Activated CD8-positive, alpha-beta memory T cell treated with anti-CD3 and anti-CD28 coated beads, Interleukin-2, amount 50 U/mL, for 48 hours (primary cell): ENCODE results near the gene C1QC.
"Not testable (repeated sequence)": the region's sequence is repeated elsewhere in the genome, so short reads cannot be mapped to it uniquely, and the experiment has no call there.

Source experiments
- DNase-seq: peaks from one replicate; pipeline ENCODE4 v3.0.0-alpha.2; 2020

C1QC gene

DNA sequence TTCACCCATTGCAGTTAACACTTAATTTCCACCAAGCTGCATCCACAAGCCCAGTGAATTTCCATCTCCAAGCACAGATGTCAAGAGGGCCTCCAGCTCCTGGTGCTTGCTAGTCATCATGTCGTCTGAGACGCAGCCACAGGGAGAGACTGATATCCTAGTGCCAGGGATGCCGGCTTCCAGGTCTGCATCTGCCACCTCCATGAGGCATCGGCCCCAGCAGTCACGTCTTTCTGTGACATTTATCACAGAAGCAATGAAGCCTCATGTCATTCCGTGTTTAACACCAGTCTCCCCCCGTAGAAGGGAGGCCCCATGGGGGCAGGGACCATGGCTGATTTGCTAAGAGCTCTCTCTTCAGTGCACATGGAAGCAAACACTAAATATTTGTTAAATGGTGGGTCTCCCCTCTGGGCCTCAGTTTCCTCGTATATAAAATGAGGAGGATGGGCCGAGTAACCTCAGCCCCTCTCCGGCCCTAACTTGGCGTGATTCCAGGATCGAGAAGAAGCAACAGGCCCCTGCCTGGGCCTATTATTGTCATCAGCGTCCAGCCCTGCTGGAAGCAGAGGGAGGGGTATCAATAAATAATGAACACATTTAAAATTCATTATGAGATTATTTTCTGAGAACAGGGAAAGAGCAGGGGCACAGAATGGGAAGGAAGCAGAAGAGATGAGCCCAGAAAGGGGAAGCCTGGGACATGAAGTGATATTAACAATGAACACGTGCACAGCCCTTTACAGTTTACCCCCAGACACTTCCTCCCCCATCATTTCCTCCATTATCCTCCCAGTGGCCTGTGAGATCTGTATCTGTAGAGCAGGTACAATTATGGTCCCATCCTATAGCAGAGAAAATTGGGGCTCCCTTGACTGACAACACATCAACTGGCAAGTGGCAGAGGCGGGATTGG is 8.8 kb downstream of the C1QC start:
- DNase-seq: no peak

DNA sequence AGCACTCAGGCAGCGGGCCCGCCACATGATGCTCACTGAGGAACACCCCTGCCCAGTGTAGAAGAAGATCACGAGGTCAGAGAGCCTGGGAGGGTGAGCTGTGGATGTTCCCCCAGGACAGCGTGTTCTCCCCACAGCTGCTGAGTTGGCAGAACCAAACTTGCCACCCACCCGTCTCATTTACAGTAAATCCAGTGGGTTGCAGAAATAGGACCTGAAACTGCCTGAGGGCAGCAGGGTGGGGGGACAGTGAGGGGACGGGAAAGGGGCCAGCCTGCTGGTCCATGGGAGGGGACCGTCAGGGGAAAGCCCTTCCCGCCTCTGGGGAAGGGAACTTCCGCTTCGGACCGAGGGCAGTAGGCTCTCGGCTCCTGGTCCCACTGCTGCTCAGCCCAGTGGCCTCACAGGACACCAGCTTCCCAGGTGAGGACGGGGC is 9.5 kb downstream of the C1QC start, which contains the start of gene C1QB:
TSS of gene C1QB (plus strand) at position 356 of the 436 bp plus-strand sequence. CDS start 6,227 bp downstream, outside the sequence.
- DNase-seq: no peak

DNA sequence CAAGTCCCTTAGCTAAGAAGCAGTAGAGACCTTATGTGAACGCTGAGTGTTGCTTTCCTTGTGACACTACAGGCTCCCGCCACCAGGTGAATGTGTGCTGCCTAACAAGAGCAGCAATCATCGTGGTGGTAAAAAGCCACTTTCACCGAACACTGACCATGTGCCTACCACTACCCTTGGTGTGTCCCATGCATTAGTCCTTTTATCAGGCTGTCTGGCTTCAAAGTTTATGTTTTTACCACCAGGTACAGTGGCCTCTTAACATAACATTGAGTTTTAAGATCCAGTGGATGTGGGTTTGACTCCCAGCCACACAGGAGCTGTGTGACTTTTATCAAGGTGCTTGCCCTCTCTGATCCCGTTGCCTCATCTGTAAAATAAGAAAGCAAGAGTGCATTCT is 11.3 kb downstream of the C1QC start:
- DNase-seq: no peak

DNA sequence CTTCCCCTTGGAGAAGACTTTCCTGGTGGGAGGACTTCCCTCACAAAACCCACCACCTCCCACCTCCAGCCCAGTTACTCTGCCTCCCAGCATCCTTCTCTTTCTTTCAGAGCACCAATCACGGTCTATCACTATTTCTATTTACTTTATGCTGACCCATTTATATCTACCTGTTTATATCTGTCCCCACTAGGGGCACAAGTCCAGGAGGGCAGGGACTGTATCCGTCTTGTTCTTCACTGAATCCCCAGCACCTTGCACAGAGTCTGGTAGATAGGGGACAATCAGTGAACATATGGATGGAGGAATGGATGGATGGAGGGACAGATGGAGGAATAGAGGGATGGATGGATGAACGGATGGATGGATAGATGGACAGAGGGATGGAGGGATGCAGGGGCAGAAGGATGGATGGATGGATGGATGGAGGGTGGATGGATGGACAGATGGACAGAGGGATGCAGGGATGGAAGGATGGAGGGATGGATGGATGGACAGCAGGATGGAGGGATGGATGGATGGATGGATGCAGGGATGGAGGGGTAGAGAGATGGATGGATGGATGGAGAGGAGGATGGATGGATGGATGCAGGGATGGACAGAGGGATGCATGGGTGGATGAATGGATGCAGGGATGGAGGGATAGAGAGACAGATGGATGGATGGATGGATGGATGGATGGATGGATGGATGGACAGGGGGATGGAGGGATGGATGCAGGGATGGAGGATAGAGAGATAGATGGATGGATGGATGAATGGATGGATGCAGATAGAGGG is 15.1 kb downstream of the C1QC start:
- no peak for DNase-seq

DNA sequence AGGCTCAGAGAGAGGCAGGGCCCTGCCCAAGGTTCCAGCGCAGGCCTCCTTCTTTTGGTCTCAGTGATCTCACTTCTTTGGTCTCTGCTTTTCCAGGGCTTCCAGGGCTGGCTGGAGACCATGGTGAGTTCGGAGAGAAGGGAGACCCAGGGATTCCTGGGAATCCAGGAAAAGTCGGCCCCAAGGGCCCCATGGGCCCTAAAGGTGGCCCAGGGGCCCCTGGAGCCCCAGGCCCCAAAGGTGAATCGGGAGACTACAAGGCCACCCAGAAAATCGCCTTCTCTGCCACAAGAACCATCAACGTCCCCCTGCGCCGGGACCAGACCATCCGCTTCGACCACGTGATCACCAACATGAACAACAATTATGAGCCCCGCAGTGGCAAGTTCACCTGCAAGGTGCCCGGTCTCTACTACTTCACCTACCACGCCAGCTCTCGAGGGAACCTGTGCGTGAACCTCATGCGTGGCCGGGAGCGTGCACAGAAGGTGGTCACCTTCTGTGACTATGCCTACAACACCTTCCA is 17.3 kb downstream of the C1QC start:
- no peak for DNase-seq

DNA sequence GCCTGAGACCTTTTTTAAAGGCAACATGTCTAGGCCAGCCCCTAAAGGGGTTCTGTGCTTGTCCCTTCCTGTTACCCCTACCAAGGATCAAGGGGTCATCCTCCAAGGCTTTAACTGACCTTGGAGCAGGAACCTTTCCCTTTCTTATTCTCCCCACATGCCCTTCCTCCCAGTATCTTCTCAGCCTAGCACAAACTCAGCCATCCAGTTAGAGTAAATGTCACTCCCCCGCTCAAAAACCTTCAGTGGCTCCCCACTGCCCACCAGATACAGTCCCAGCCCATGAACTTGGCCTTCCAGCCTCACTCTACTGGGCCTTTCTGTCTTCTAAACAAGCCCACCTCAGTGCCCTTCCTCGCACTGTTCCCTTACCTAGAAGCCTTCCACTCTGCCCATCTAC is 18.4 kb downstream of the C1QC start:
- no peak for DNase-seq

DNA sequence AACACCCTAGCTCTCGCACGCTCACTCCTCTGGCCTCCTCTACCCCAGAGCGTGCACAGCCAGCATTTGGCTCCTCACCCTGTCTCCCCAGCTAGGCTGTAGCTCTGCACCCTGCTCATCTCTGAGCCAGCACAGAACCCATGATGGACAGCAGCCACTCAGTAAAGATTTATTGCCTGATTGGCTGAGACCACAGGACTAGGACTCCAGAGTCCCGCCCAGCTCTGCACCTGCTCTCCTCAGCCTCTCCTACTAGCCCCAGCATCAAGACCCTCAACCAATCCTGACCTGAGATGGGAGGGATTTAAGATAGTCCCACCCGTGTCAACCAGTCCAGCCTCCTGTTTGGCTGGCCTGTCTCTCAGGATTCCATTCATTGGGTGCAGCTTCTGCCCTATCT is 18.9 kb downstream of the C1QC start:
- no peak for DNase-seq

DNA sequence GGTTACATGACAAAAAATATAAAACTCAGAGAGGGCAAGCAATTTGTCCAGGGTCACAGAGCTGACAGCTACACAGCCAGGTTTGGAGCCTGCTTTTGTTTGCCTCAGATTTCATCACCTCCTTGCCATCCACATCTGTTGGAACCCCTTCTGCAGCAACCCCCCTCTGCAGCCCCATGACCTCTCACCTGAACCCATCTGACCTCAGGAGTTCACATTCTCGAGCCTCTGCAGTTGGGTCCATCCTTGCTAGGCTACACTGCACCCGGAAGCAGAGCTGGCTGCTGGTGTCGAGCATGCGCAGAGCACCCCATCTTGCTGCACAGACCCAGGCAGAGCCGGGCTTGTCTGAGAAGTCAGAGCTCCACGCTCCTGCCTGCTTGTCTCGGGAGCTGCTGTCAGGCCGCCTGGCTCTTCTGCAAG is 19.6 kb downstream of the C1QC start:
- DNase-seq: no peak

DNA sequence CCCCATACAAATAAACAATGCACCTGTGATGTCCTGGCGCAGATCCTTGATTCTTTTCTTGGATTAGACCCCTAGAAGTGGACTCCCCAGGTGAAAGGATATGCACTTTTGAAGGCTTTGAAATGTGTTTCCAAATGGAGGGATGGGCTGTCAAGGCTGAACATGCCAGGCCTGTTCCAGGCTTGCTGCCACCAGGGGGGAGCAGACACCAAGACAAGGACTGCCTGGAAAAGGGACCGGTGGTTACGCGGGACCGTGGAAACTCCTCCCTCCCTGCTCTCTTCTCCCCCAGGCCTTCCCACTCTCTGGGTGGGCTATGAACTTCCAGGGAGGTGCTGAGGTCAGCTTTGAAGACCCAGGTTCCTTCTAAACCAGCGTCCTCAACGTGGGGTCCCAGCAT is 22.3 kb downstream of the C1QC start:
- no peak for DNase-seq

DNA sequence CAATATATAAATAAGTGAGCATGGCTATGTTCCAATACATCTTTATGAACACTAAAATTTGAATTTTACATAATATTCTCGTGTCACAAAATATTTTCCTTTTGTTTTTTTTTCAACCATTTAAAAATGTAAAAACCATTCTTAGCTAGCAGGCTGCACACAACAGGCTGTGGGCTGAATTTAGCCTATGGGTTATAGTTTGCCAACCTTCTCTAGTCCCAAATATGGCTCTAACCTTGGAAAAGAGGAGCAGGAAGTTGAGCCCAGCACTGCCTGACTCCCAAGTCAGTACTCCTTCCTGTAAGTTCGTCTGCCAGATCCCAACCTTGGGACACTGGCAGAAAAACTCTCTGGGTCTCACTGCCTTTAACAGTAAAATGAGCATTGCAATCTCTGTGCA is 23.0 kb downstream of the C1QC start:
- DNase-seq: no peak

DNA sequence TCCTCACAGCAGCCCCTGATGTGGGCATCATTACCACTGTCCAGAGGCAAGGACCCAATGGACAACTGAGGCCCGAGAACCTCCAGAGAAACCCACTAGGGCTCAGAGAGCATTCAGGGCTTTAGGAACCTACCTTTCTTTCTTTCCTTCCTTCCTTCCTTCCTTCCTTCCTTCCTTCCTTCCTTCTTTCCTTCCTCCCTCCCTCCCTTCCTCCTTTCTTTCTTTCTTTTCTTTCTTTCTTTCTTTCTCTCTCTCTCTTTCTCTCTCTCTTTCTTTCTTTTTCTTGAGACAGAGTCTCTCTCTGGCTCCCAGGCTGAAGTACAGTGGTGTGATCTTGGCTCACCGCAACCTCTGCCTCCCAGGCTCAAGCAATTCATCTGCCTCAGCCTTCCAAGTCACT is 25.4 kb downstream of the C1QC start:
- not testable (repeated sequence) for DNase-seq

DNA sequence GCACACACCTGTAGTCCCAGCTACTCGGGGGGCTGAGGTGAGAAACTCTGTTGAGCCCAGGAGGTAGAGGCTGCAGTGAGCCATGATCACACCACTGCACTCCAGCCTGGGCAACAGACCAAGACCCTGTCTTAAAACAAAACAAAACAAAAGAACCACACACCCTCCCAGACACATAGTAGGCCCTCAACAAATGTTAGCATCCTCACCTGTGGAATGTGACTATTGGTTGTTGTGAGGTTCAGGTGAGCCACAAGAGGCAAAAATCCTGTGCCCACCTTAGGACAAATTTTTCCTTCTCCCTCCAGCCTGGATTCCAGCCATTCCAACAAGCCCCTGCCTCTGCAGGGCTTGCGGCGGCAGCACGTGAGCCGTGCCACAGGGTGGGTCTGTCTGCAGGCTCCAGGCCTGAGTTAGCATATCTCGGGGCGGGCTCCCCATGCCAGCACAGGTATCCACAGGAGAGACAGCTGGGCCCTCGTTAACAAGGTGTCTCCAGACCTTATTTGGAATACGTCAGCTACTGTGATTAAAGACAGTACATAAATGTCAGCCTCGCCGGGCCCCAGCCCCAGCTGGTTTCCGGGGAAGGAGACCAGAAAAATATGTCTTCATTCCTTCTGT is 27.0 kb downstream of the C1QC start:
- DNase-seq: no peak

DNA sequence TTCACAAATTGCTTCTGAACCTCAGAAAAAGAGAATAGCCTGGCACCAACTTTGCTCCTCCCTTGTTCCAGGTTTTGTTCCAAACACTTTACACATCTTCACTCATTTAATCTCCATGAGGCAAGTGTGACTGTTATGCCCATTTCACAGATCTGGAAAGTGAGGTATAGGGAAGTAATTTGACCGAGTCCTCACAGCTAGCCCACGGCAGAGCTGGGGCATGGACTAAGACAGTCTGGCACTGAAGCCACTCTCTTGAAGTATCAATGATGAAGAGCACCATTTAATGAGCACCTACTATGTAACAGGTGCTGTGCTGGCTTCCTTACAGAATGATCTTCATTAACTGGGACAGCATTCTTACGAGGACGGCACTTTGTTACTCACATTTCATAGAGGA is 28.6 kb downstream of the C1QC start:
- DNase-seq: no peak

DNA sequence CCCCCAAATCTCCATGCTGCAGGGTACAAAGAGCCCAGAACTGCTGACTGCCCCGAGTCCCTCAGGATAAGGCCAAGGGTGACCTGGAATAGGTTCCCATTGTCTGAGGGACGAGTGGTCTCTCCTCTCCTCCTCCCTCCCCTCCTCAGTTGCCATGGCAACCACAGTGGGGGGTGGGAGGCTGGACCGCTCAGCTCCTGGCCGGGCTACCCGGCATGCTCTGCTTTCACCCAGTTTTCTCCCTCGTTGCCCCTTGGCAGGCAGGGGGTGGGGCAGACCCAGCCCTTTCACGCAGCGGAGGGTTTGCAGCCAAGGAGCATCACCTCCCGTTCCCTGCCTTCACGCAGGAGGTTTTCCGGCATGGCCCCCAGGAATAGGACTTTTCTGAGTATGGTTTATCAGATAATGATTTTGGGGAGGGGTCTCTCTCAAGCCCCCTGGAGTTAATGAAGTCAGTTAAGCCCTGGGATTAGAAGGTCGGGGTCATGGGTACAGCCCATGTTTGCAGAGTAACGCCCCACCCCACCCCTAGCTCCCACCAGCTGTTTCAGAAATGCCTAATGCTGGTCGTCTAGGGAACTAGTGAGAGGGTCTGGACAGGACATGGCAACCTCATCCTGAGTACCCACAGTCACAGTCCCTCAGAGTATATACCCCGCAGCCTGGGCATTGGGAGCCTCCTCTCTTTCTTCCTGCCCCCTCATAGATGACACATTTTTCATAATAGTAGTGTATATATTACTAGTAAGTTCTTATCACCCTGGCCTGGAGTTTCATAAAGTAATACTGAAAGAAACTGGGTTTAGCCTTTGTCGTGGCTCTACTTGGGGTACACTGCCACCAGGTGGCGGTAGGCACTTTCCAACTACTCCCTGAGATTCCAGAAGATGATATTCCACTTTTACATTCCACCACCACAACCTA is 30.3 kb downstream of the C1QC start:
- peak; percentile 54 for DNase-seq

DNA sequence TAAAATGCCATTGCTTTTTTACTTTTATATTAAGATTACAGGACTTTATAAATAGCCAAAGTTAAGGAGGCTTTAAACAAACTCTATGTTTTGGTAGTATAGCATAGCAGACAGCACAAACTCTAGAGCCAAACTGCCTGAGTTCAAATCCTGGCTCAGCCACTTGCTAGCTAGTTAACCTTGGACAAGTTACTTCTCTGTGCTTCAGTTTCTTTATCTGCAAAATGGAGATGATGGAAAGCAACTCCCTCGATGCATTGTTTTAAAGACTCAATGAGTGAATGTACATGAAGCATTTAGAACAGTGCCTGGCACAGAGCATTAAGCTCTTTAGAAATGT is 30.9 kb downstream of the C1QC start:
- DNase-seq: no peak

DNA sequence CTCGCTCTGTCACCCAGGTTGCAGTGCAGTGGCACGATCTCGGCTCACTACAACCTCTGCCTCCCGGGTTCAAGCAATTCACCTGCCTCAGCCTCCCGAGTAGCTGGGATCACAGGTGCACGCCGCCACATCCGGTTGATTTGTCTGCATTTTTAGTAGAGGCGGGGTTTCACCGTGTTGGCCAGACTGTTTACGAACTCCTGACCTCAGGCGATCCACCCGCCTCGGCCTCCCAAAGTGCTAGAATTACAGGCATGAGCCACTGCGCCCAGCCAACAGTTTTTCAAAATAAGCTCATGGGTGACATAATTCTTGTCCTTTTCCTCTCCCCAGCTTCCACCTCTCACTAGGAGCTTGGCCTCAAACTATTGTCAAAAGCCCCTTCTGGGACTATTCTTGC is 32.7 kb downstream of the C1QC start:
- not testable (repeated sequence) for DNase-seq

DNA sequence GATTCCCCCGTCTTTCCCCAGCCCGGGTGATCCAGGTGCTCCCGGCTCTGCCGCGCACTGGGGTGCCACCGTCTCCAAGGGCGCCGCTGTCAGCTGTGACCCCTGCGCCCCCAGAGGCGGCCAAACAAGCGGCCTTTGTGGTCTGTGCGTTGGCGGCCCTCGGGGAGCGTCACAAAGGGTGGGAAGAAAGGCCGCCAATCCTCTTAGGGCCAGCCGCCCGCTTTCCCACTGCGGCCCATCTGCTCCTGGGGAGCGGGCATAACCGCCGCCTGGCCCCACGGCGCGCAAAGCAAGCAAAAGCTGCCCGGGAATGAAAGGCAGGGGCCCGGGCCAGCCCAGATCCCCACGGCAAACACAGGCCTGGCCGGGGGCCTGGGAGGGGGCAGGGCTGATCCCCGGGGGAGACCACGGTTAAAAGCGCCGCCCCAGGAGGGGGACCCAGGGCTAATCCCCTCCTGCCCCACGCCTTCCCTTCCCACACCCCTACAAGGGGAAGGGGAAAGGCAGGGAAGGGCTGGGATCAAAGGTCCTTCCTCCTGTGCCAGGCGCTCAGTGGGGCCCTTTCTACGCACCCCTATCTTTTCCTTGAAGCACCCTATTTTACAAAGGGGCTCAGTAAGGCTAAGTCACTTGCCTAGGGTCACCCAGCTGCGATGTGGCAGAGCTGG is 33.6 kb downstream of the C1QC start:
- no peak for DNase-seq

DNA sequence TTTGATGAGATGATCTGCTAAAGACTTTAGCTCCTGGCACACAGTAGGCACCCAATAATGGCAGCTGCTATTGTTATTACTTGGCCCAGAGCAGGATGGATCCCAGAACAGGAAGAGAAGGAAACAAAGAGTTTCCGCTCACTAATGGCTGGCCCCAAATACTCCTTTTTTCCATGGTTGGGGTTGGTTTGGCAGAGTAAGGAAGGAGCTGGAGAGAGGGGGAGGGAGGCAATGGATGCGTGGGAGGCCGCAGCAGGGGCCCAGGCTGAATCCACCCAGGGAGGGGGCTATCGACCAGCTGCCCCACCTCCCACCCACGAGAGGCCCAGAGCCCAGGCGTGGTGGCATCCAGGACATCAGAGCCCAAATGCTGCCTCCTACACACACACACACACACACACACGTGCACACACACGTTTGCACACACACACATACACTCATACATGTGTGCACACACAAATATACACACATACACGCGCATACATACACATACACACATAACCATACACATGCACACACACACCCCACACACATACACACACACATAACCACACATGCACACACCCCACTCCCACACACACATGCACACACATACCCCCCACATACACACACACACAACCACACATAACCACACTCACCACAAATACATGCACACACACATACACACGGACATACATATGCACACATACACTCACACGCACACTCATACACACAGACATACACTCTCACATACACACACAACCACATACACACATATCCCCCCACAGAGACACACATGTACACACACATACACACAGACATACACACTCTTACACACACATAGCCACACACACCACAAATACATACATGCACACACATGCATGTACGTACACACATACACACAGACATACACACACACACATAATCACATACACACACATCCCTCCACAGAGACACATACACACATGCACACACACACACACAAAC is 34.8 kb downstream of the C1QC start:
- DNase-seq: no peak

DNA sequence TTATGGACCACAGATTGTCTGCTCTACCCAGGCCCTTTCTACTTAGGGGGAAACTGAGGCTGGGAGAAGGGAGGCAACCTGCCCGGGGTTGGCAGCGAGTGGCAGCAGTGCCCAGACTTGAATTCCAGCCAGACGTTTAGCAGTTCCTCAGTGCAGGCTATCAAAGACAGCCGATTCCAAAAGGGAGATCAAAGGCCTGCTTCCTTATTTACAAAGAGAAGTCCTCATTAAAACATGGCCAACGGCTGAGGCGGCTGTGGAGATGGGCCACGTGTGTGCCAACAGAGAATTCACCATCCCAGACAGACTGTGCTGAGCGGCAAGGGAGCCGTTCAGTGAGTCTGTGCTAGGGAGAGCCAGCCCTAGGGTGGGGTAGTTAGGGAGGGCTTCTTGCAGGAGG is 37.3 kb downstream of the C1QC start:
- DNase-seq: no peak

DNA sequence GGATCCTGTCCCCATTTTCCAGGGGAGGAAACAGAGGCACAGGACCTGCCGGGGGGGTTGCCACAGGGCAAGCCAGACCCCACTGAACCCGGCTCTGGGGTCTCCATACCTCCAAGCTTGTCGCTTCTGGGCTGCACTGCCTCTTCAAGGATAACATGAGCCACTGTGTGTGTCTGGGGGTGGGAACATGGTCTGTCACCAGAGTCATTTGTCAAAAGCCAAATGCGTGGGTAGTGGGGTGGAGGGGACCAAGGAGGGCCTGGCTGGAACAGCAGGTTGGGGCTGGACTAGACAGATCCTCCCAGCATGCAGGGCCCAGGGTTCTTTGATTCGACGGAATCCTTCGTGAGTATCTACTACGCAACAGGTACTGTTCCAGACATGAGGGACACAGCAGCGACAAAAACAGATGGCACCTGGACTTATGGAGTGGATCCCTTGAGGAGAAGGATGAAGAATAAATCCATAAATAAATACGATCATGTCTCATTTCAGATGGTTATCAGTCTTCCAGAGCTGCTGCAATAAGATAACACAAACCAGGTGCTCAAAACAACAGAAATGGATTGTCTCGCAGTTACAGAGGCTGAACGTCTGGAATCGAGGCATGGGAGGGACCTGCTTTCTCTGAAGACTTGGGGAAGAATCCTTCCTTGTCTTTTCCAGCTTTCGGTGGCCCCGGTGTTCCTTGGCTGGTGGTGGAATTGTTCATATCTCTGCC is 38.3 kb downstream of the C1QC start:
- no peak for DNase-seq
